Astrocyte (in vitro differentiated cells and primary cell): Measurements from ENCODE around the gene DYSF. TPM values are rescaled to one million over a fixed set of nuclear protein-coding genes. Genes with fewer than 3 reads are reported as not detected.
"Not testable (repeated sequence)": the region's sequence is repeated elsewhere in the genome, so short reads cannot be mapped to it uniquely, and the experiment has no call there.

Source experiments
- DNase-seq: peaks from one replicate; pipeline ENCODE4 v3.0.0-alpha.2; 2010; ENCODE audit warnings: low read depth
- FAIRE-seq: peaks from 2 replicates; lab custom pipeline; 2011; peaks lifted over from hg19 to GRCh38; lab: Jason Lieb, UNC
- H2AFZ ChIP-seq: 2 replicates; pipeline ENCODE4 v1.6.0; 2012; ENCODE audit warnings: low read depth, low read length, inconsistent platforms
- H3K27ac ChIP-seq: 2 replicates; pipeline ENCODE4 v1.5.1; 2011; ENCODE audit warnings: low read depth, low read length, inconsistent platforms
- H3K27me3 ChIP-seq: 2 replicates; pipeline ENCODE4 v1.6.0; 2011; ENCODE audit warnings: low read length, inconsistent platforms; ENCODE audit not compliant: insufficient read depth
- H3K36me3 ChIP-seq: 2 replicates; pipeline ENCODE4 v1.5.1; 2011; ENCODE audit warnings: low read length, inconsistent platforms; ENCODE audit not compliant: insufficient read depth
- H3K4me1 ChIP-seq: 2 replicates; pipeline ENCODE4 v1.5.1; 2011; ENCODE audit warnings: low read length, inconsistent platforms; ENCODE audit not compliant: insufficient read depth
- H3K4me2 ChIP-seq: 2 replicates; pipeline ENCODE4 v1.6.0; 2012; ENCODE audit warnings: low read length, inconsistent platforms
- H3K4me3 ChIP-seq: 2 replicates; pipeline ENCODE4 v1.5.1; 2011; ENCODE audit warnings: low read depth, mild to moderate bottlenecking, low read length, inconsistent platforms; ENCODE audit not compliant: insufficient read depth
- H3K79me2 ChIP-seq: 2 replicates; pipeline ENCODE4 v1.6.0; 2012; ENCODE audit warnings: mild to moderate bottlenecking, low read length, inconsistent platforms; ENCODE audit not compliant: insufficient read depth
- H3K9ac ChIP-seq: 2 replicates; pipeline ENCODE4 v1.6.0; 2012; ENCODE audit warnings: mild to moderate bottlenecking, low read length, inconsistent platforms
- H3K9me3 ChIP-seq: 2 replicates; pipeline ENCODE4 v1.5.1; 2012; ENCODE audit warnings: low read depth, mild to moderate bottlenecking, low read length, inconsistent platforms; ENCODE audit not compliant: insufficient read depth
- H4K20me1 ChIP-seq: 2 replicates; pipeline ENCODE4 v1.6.0; 2012; ENCODE audit warnings: low read length, inconsistent platforms; ENCODE audit not compliant: insufficient read depth
- H3K27ac Mint-ChIP-seq: one replicate; pipeline ENCODE4 v1.8.0; 2021; ENCODE audit warnings: mild to moderate bottlenecking, mixed read lengths; ENCODE audit not compliant: unreplicated experiment
- H3K27me3 Mint-ChIP-seq: one replicate; pipeline ENCODE4 v1.8.0; 2021; ENCODE audit warnings: low read depth, mixed read lengths; ENCODE audit not compliant: unreplicated experiment
- H3K36me3 Mint-ChIP-seq: one replicate; pipeline ENCODE4 v1.8.0; 2021; ENCODE audit warnings: low read depth, mixed read lengths; ENCODE audit not compliant: unreplicated experiment
- H3K4me1 Mint-ChIP-seq: one replicate; pipeline ENCODE4 v1.8.0; 2021; ENCODE audit warnings: low read depth, mixed read lengths; ENCODE audit not compliant: unreplicated experiment
- H3K4me3 Mint-ChIP-seq: one replicate; pipeline ENCODE4 v1.8.0; 2021; ENCODE audit warnings: mild to moderate bottlenecking, moderate library complexity, mixed read lengths; ENCODE audit not compliant: unreplicated experiment
- H3K9me3 Mint-ChIP-seq: one replicate; pipeline ENCODE4 v1.8.0; 2021; ENCODE audit warnings: mild to moderate bottlenecking, mixed read lengths; ENCODE audit not compliant: unreplicated experiment
- CTCF ChIP-seq: IDR thresholded peaks from 2 replicates; pipeline ENCODE4 v1.5.1; 2011; ENCODE audit warnings: low read depth, mild to moderate bottlenecking, inconsistent platforms, low read length, moderate library complexity; ENCODE audit not compliant: insufficient read depth
- EZH2 ChIP-seq: IDR thresholded peaks from 2 replicates; pipeline ENCODE4 v1.6.1; 2012; ENCODE audit warnings: mild to moderate bottlenecking, low read length, inconsistent platforms; ENCODE audit not compliant: insufficient read depth
- total RNA-seq: library from RNA; stranded (reverse); gene quantifications from 2 replicates; pipeline ENCODE4 v1.2.1, GENCODE V29; 2021

The DYSF gene
- total RNA-seq, 1 donor from 2014 or later: 123 TPM

GRCh38 chr2:71410696-71411095 lies 42.7 kb upstream of the DYSF start:
- H3K27ac ChIP-seq: no peak overlapping the region
- H3K27me3 Mint-ChIP-seq: no peaks in the 10 kb centered on the region
- H3K4me1 Mint-ChIP-seq: peaks cover 3% of the 10 kb centered on the region
- H2AFZ ChIP-seq: no peak overlapping the region
- no peak for TF ChIP-seq EZH2
- TF ChIP-seq CTCF: no peak
- no peaks in the 10 kb centered on the region for H3K4me1 ChIP-seq
- H3K9ac ChIP-seq: no peak overlapping the region
- H3K4me3 Mint-ChIP-seq: no peak overlapping the region
- no peak overlapping the region for H3K4me3 ChIP-seq
- H3K79me2 ChIP-seq: no peaks in the 10 kb centered on the region
- H3K9me3 Mint-ChIP-seq: no peaks in the 10 kb centered on the region
- DNase-seq (no peak), FAIRE-seq (no peak)
- peaks cover 7% of the 10 kb centered on the region for H3K36me3 Mint-ChIP-seq
- H3K36me3 ChIP-seq: peaks cover 34% of the 10 kb centered on the region
- no peak overlapping the region for H3K4me2 ChIP-seq
- no peaks in the 10 kb centered on the region for H3K27me3 ChIP-seq
- no peaks in the 10 kb centered on the region for H3K9me3 ChIP-seq
- H4K20me1 ChIP-seq: no peaks in the 10 kb centered on the region
- no peak overlapping the region for H3K27ac Mint-ChIP-seq

DNA sequence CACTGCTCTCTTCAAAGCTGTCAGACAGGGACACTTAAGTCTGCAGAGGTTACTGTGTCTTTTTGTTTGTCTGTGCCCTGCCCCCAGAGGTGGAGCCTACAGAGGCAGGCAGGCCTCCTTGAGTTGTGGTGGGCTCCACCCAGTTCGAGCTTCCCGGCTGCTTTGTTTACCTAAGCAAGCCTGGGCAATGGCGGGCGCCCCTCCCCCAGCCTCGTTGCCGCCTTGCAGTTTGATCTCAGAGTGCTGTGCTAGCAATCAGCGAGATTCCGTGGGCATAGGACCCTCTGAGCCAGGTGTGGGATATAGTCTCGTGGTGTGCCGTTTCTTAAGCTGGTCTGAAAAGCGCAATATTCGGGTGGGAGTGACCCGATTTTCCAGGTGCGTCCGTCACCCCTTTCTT lies 36.5 kb upstream of the DYSF start:
- not testable (repeated sequence) for H3K27me3 ChIP-seq, H3K9me3 Mint-ChIP-seq, H3K9me3 ChIP-seq, FAIRE-seq, H3K27ac ChIP-seq, H3K4me2 ChIP-seq, H3K36me3 ChIP-seq, H4K20me1 ChIP-seq, H3K79me2 ChIP-seq, H3K4me1 Mint-ChIP-seq, H3K9ac ChIP-seq, DNase-seq, H3K4me1 ChIP-seq, H3K36me3 Mint-ChIP-seq, H3K27me3 Mint-ChIP-seq, H2AFZ ChIP-seq
- H3K4me3 ChIP-seq: peak overlapping the region; percentile 44
- H3K27ac Mint-ChIP-seq: peak overlapping the region; percentile 89
- peak overlapping the region; percentile 89 for H3K4me3 Mint-ChIP-seq

DNA sequence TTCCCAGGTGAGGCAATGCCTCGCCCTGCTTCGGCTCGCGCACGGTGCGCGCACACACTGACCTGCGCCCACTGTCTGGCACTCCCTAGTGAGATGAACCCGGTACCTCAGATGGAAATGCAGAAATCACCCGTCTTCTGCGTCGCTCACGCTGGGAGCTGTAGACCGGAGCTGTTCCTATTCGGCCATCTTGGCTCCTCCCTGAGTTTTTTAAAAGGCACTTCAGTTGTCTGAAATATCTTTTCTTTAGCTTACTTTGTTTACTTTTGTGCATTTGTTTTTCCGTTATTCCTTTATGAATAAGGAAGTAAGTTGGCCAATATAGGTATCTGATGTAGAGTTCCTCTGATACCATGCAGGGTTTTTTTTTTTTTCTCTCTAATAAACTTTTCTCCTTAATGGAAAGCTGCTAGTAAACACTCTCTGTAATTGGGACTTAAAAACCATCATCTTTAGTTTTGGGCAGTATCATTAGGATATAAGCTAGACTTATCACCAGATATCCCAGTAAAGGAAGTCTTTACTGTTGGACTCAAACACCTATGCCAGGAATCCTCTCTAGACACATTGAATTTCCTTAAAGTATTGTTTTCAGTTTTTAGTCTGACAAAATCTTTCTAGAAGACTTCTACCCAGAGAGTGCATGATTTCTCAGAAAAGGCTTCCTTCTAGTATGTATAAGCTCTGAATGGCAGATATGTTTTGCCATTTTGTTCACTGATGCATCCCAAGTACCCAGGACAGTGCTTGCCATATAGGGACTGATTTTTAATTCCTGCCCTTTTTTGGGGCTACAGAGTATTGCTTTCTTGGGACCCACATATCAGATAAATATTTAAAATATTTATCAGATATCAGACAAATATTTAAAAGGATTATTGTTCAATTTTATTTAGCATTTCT lies 35.8 kb upstream of the DYSF start:
- H3K4me3 Mint-ChIP-seq: peak overlapping the region; percentile 89
- Histone ChIP-seq H4K20me1 (no peaks in the 10 kb centered on the region), H3K27ac (no peak overlapping the region), H3K9ac (peak overlapping the region; percentile 58), H3K9me3 (no peaks in the 10 kb centered on the region), H3K4me3 (peak overlapping the region; percentile 44), H3K4me1 (no peaks in the 10 kb centered on the region), H2AFZ (no peak overlapping the region), H3K79me2 (no peaks in the 10 kb centered on the region), H3K4me2 (peak overlapping the region; percentile 77), H3K36me3 (peaks cover 3% of the 10 kb centered on the region), H3K27me3 (no peaks in the 10 kb centered on the region)
- H3K9me3 Mint-ChIP-seq: no peaks in the 10 kb centered on the region
- H3K27ac Mint-ChIP-seq: peak overlapping the region; percentile 89
- TF ChIP-seq EZH2 (no peak), CTCF (no peak)
- H3K36me3 Mint-ChIP-seq: no peaks in the 10 kb centered on the region
- H3K27me3 Mint-ChIP-seq: no peaks in the 10 kb centered on the region
- FAIRE-seq (no peak), DNase-seq (no peak)
- H3K4me1 Mint-ChIP-seq: peaks cover 8% of the 10 kb centered on the region
